ENCODE data around the gene CAMKMT. TPM values are rescaled to one million over a fixed set of nuclear protein-coding genes. Genes with fewer than 3 reads are reported as not detected.

The CAMKMT gene
- total RNA-seq (10 to 100 TPM; 11.6 to 15.6 (median 13.5) TPM), polyA plus RNA-seq (10 to 100 TPM in 1 of 3 donors, 1 to 10 TPM in 2; 6.1 to 10.2 (median 6.2) TPM)

GRCh38 chr2:44361330-44362206 is at the start of gene CAMKMT, which contains the start of gene PREPL:
Gene CAMKMT (plus strand): TSS chr2:44361947.
Gene PREPL (minus strand): TSS chr2:44361494. CDS start chr2:44346342, 15,152 bp downstream.
- H3K4me1 ChIP-seq: peaks cover 0 to 38% (median 27%) of the 10 kb centered on the region in 4 donors
- peak; percentile 73 to 88 (median 81) for TF ChIP-seq POLR2AphosphoS5 (IDR thresholded peaks at IDR 0.05)
- no peak for TF ChIP-seq CTCF (IDR thresholded peaks at IDR 0.05)
- TF ChIP-seq EP300 (IDR thresholded peaks at IDR 0.05): peak in 2 of 4 donors; percentile 41 to 66
- peak; percentile 48 to 60 for TF ChIP-seq POLR2A (IDR thresholded peaks at IDR 0.05)

GRCh38 chr2:44314362-44314761 is 47.4 kb upstream of the CAMKMT start:
- no peaks in the 10 kb centered on the region for H3K4me1 ChIP-seq
- no peak overlapping the region for H3K4me3 ChIP-seq
- no peak overlapping the region for H3K27ac ChIP-seq
- TF ChIP-seq POLR2AphosphoS5 (IDR thresholded peaks at IDR 0.05) (no peak), CTCF (IDR thresholded peaks at IDR 0.05) (no peak), POLR2A (IDR thresholded peaks at IDR 0.05) (no peak), EP300 (IDR thresholded peaks at IDR 0.05) (no peak)
- peaks cover 0 to 81% (median 24%) of the 10 kb centered on the region in 4 donors for H3K36me3 ChIP-seq
- intact Hi-C loops (cut with DNase I): no loop called here
- H3K9me3 ChIP-seq: peaks cover 4 to 24% (median 12%) of the 10 kb centered on the region in 4 donors
- no peak for DNase-seq
- H3K27me3 ChIP-seq: no peaks in the 10 kb centered on the region

More at GRCh38 chr2:44361330-44362206, at the start of gene CAMKMT, which contains the start of gene PREPL:
- H3K9me3 ChIP-seq: no peaks in the 10 kb centered on the region
- intact Hi-C loops (cut with DNase I): loop anchor here (2.0 to 10.0 kb wide), 4 partner anchors 117 to 364 kb away; partner anchors contain the start of genes LRPPRC and PPM1B
- no peaks in the 10 kb centered on the region for H3K36me3 ChIP-seq
- H3K4me3 ChIP-seq: peak within 1 kb of the TSS; percentile 82 to 98 (median 92)
- peak; percentile 99 for DNase-seq
- 0% methylated on average over 57 of the region's 57 CpGs for WGBS, 2 donors
- H3K27me3 ChIP-seq: no peaks in the 10 kb centered on the region
- peak within 1 kb of the TSS; percentile 86 to 95 (median 91) for H3K27ac ChIP-seq

GRCh38 chr2:44315945-44316344 is 45.8 kb upstream of the CAMKMT start:
- Histone ChIP-seq H3K4me1 (no peaks in the 10 kb centered on the region), H3K9me3 (peaks cover under 1 to 10% (median 2%) of the 10 kb centered on the region in 4 donors), H3K27me3 (no peaks in the 10 kb centered on the region), H3K4me3 (no peak overlapping the region), H3K27ac (no peak overlapping the region), H3K36me3 (peaks cover 10 to 95% (median 32%) of the 10 kb centered on the region in 4 donors)
- TF ChIP-seq EP300 (IDR thresholded peaks at IDR 0.05) (no peak), POLR2AphosphoS5 (IDR thresholded peaks at IDR 0.05) (no peak), CTCF (IDR thresholded peaks at IDR 0.05) (no peak), POLR2A (IDR thresholded peaks at IDR 0.05) (no peak)
- intact Hi-C loops (cut with DNase I): no loop called here
- DNase-seq: no peak

GRCh38 chr2:44320832-44321231 is 40.9 kb upstream of the CAMKMT start:
- H3K27ac ChIP-seq: no peak overlapping the region
- TF ChIP-seq POLR2A (IDR thresholded peaks at IDR 0.05): no peak
- no peak for TF ChIP-seq EP300 (IDR thresholded peaks at IDR 0.05)
- no peak for TF ChIP-seq CTCF (IDR thresholded peaks at IDR 0.05)
- TF ChIP-seq POLR2AphosphoS5 (IDR thresholded peaks at IDR 0.05): no peak
- peaks cover 0 to 10% (median 8%) of the 10 kb centered on the region in 4 donors for H3K4me1 ChIP-seq
- H3K36me3 ChIP-seq: peaks cover 29 to 96% (median 37%) of the 10 kb centered on the region in 4 donors
- no peaks in the 10 kb centered on the region for H3K9me3 ChIP-seq
- intact Hi-C loops (cut with DNase I): no loop called here
- 72 to 93% methylated on average over 1 of the region's 1 CpG for WGBS, 2 donors
- no peak for DNase-seq
- H3K27me3 ChIP-seq: no peaks in the 10 kb centered on the region
- H3K4me3 ChIP-seq: no peak overlapping the region
